Endothelial cell of umbilical vein (primary cell): ENCODE data around the gene GAL3ST1. TPM values are rescaled to one million over a fixed set of nuclear protein-coding genes. Genes with fewer than 3 reads are reported as not detected.

Experiments used
- BruUV-seq: library from RNA; stranded (reverse); fragments of 400-500 nt; replicated peaks from 2 replicates; lab custom pipeline; 2021; lab: Mats Ljungman, UMichigan
- CTCF ChIA-PET: fragments of 300-600, 350-600 bp; sonication (Branson Sonifier 250); formaldehyde crosslinking; loops from one replicate; lab custom pipeline; 2021; ENCODE audit warnings: antibody characterized with exemption, inconsistent platforms; lab: Charles Lee
- POLR2A ChIA-PET: fragments of 300-600, 350-600 bp; sonication (Branson Sonifier 250); formaldehyde crosslinking; loops from one replicate; lab custom pipeline; 2021; ENCODE audit warnings: antibody characterized with exemption, inconsistent platforms; lab: Charles Lee
- DNase-seq: peaks from one replicate; pipeline ENCODE4 v3.0.0-alpha.2; 2011; ENCODE audit warnings: low read depth, low spot score
- FAIRE-seq: peaks from 2 replicates; lab custom pipeline; 2011; peaks lifted over from hg19 to GRCh38; lab: Jason Lieb, UNC
- H2AFZ ChIP-seq: 2 replicates; pipeline ENCODE4 v1.6.0; 2012; ENCODE audit warnings: low read depth, low read length, control low read depth, inconsistent platforms
- H3K27ac ChIP-seq: 2 replicates; pipeline ENCODE4 v1.5.1; 2011; ENCODE audit warnings: low read depth, mild to moderate bottlenecking, control low read depth, low read length, moderate library complexity; ENCODE audit not compliant: insufficient read depth
- H3K27me3 ChIP-seq, 2 experiments: 2 replicates each; pipeline versions ENCODE4 v1.6.0 to v1.6.1; 2011; ENCODE audit warnings: low read length in 2 of 2, mixed read lengths in 1 of 2; ENCODE audit not compliant: control insufficient read depth in 2 of 2, insufficient read depth in 2 of 2
- H3K36me3 ChIP-seq, 2 experiments: 2 replicates in 1 of 2; 3 replicates in 1 of 2; pipeline ENCODE4 v1.5.1; 2011; ENCODE audit warnings: low read length in 2 of 2, mild to moderate bottlenecking in 1 of 2, moderate library complexity in 1 of 2; ENCODE audit not compliant: control insufficient read depth in 2 of 2, insufficient read depth in 2 of 2; ENCODE audit errors: extremely low read depth in 1 of 2
- H3K4me1 ChIP-seq: 3 replicates; pipeline ENCODE4 v1.5.1; 2011; ENCODE audit warnings: mild to moderate bottlenecking, low read length; ENCODE audit not compliant: control insufficient read depth, insufficient read depth; ENCODE audit errors: extremely low read depth
- H3K4me2 ChIP-seq: 2 replicates; pipeline ENCODE4 v1.6.1; 2011; ENCODE audit warnings: low read length, control low read depth, mixed read lengths; ENCODE audit not compliant: insufficient read depth
- H3K4me3 ChIP-seq, 3 experiments: fragments of 200-600 bp in 1 of 3; sonication (generic), shearing (Covaris generic) in 1 of 3; replicated peaks in 1 of 3; 2 replicates each; pipeline ENCODE4 v1.5.1; 2011 to 2016; ENCODE audit warnings: control low read depth in 3 of 3, low read length in 3 of 3, mild to moderate bottlenecking in 2 of 3, inconsistent platforms in 1 of 3, low read depth in 1 of 3, moderate library complexity in 1 of 3; ENCODE audit not compliant: insufficient read depth in 1 of 3
- H3K79me2 ChIP-seq: 2 replicates; pipeline ENCODE4 v1.6.0; 2012; ENCODE audit warnings: low read length, inconsistent platforms; ENCODE audit not compliant: control insufficient read depth, insufficient read depth
- H3K9ac ChIP-seq: replicated peaks from 2 replicates; pipeline ENCODE3; 2011; ENCODE audit warnings: low read length, control low read depth; ENCODE audit not compliant: insufficient read depth; ENCODE audit errors: extremely low read depth
- H3K9me1 ChIP-seq: replicated peaks from 3 replicates; pipeline ENCODE4 v1.6.0; 2011; ENCODE audit warnings: mild to moderate bottlenecking, low read length; ENCODE audit not compliant: control insufficient read depth, insufficient read depth; ENCODE audit errors: extremely low read depth
- H3K9me3 ChIP-seq: replicated peaks from 2 replicates; pipeline ENCODE4 v1.5.1; 2012; ENCODE audit warnings: low read length, inconsistent platforms; ENCODE audit not compliant: control insufficient read depth, insufficient read depth
- H4K20me1 ChIP-seq: replicated peaks from 2 replicates; pipeline ENCODE3; 2011; ENCODE audit warnings: mild to moderate bottlenecking, low read length; ENCODE audit not compliant: control insufficient read depth, insufficient read depth; ENCODE audit errors: extremely low read depth
- EZH2 ChIP-seq: IDR thresholded peaks from 2 replicates; pipeline ENCODE4 v1.6.1; 2012; ENCODE audit warnings: borderline replicate concordance, low read depth, mild to moderate bottlenecking, moderate library complexity, low read length, inconsistent platforms; ENCODE audit not compliant: severe bottlenecking
- FOS ChIP-seq: IDR thresholded peaks from 2 replicates; pipeline ENCODE4 v1.6.1; 2011; ENCODE audit warnings: mild to moderate bottlenecking, low read length, moderate library complexity, borderline replicate concordance; ENCODE audit not compliant: insufficient read depth
- JUN ChIP-seq: IDR thresholded peaks from 2 replicates; pipeline ENCODE4 v1.6.1; 2011; ENCODE audit warnings: borderline replicate concordance, low read depth; ENCODE audit not compliant: insufficient read length, insufficient read depth
- MYC ChIP-seq: IDR thresholded peaks from one replicate; pipeline ENCODE4 v1.6.1; 2011; ENCODE audit warnings: mild to moderate bottlenecking, low read depth, low read length
- POLR2A ChIP-seq: IDR thresholded peaks from 2 replicates; pipeline ENCODE4 v1.6.1; 2012; ENCODE audit warnings: low read depth, mild to moderate bottlenecking, control low read depth, low read length
- POLR2AphosphoS5 ChIP-seq: IDR thresholded peaks from 2 replicates; pipeline ENCODE4 v1.6.1; 2012; ENCODE audit warnings: low read depth, mild to moderate bottlenecking, control low read depth, low read length, moderate library complexity; ENCODE audit not compliant: insufficient read depth
- dilution Hi-C: fragments of 300-500 bp; cut with MboI; formaldehyde crosslinking; loops from one replicate; pipeline ENCODE4 v1.15.0; 2019; ENCODE audit warnings: low sequenced_read_pairs; ENCODE audit not compliant: extremely low pct_ligation_motif_present
- intact Hi-C: fragments of 100-400 bp; cut with micrococcal nuclease; formaldehyde crosslinking; loops from one replicate; pipeline ENCODE4 v1.10.0; 2022
- polyA plus RNA-seq, 4 experiments: library from polyadenylated mRNA; depleted of rRNA in 3 of 4; stranded (reverse) in 3 of 4; unstranded in 1 of 4; fragments of >200 nt; gene quantifications; 2 replicates each; pipeline versions ENCODE4 v1.2.1 to v1.2.3, GENCODE V29; 2011 to 2012; ENCODE audit warnings: missing spikeins in 1 of 4
- total RNA-seq: library from RNA; stranded (reverse); gene quantifications from 2 replicates; pipeline ENCODE4 v1.2.3, GENCODE V29; 2021
- TF ChIP-seq, protein P1 (sequence below), 2 donors: IDR thresholded peaks; 1 replicate in 1 of 2; 2 replicates in 1 of 2; pipeline ENCODE4 v1.5.1; 2011; ENCODE audit warnings: low read length in 2 of 2, mild to moderate bottlenecking in 2 of 2, moderate library complexity in 2 of 2, control low read depth in 1 of 2, inconsistent platforms in 1 of 2, low read depth in 1 of 2; ENCODE audit not compliant: insufficient read depth in 1 of 2; ENCODE audit errors: extremely low read depth in 1 of 2

GAL3ST1 gene
- total and polyA plus RNA-seq, 2 donors (not counting 3 experiments of a cell fraction or from before 2014, with no cell fraction given), result not detected

- Histone ChIP-seq H3K4me2 (no peak overlapping the region), H3K9me1 (no peaks in the 10 kb centered on the region), H3K36me3 (no peaks in the 10 kb centered on the region), H3K9ac (no peak overlapping the region), H3K9me3 (no peaks in the 10 kb centered on the region), H3K4me1 (no peaks in the 10 kb centered on the region), H2AFZ (no peak overlapping the region), H3K27me3 (peaks cover 12 to 16% of the 10 kb centered on the region in 2 experiments), H3K27ac (no peak overlapping the region), H3K79me2 (no peaks in the 10 kb centered on the region), H3K4me3 (no peak overlapping the region), H4K20me1 (no peaks in the 10 kb centered on the region)
- ChIA-PET POLR2A (no interaction called here), CTCF (interaction anchor here (1.4 kb wide), 1 partner anchor 63 kb away, joined by 3 read pairs; no protein-coding TSS in a partner anchor)
- intact Hi-C loops (no loop called here), dilution Hi-C loops (no loop called here)
- no peak for FAIRE-seq
- no peak for DNase-seq
- BruUV-seq, result no TSS peak
- TF ChIP-seq, protein P1, sequence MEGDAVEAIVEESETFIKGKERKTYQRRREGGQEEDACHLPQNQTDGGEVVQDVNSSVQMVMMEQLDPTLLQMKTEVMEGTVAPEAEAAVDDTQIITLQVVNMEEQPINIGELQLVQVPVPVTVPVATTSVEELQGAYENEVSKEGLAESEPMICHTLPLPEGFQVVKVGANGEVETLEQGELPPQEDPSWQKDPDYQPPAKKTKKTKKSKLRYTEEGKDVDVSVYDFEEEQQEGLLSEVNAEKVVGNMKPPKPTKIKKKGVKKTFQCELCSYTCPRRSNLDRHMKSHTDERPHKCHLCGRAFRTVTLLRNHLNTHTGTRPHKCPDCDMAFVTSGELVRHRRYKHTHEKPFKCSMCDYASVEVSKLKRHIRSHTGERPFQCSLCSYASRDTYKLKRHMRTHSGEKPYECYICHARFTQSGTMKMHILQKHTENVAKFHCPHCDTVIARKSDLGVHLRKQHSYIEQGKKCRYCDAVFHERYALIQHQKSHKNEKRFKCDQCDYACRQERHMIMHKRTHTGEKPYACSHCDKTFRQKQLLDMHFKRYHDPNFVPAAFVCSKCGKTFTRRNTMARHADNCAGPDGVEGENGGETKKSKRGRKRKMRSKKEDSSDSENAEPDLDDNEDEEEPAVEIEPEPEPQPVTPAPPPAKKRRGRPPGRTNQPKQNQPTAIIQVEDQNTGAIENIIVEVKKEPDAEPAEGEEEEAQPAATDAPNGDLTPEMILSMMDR (IDR thresholded peaks at IDR 0.05; ENCODE audit: extremely low read depth in 1 of 2, insufficient read depth in 1 of 2, low read depth in 1 of 2, low read length in 2 of 2), result no peak
- TF ChIP-seq JUN (no peak), FOS (no peak), POLR2A (no peak), POLR2AphosphoS5 (no peak)
Observed at GRCh38 chr22:30547188-30547587, 27.3 kb downstream of the GAL3ST1 start.

GRCh38 chr22:30546616-30547015, 27.8 kb downstream of the GAL3ST1 start, which contains the start of gene SEC14L6:
Gene SEC14L6, minus strand, starts transcription at chr22:30546741. Its CDS starts 59 bp downstream, at chr22:30546682.
- no peak within 1 kb of the TSS for H3K4me2 ChIP-seq
- peaks cover 14 to 19% of the 10 kb centered on the region in 2 experiments for H3K27me3 ChIP-seq
- no peak within 1 kb of the TSS for H3K4me3 ChIP-seq
- H3K27ac ChIP-seq, result no peak within 1 kb of the TSS
- BruUV-seq, result no TSS peak
- no peaks in the 10 kb centered on the region for H4K20me1 ChIP-seq
- no peaks in the 10 kb centered on the region for H3K79me2 ChIP-seq
- no peaks in the 10 kb centered on the region for H3K9me1 ChIP-seq
- no peaks in the 10 kb centered on the region for H3K36me3 ChIP-seq
- CTCF ChIA-PET, result interaction anchor here (0.7 to 0.9 kb wide), 2 partner anchors 10 to 61 kb away, joined by 3 read pairs; no protein-coding TSS in a partner anchor
- H3K4me1 ChIP-seq, result no peaks in the 10 kb centered on the region
- H2AFZ ChIP-seq, result no peak within 1 kb of the TSS
- H3K9me3 ChIP-seq, result no peaks in the 10 kb centered on the region
- H3K9ac ChIP-seq, result no peak within 1 kb of the TSS
- dilution Hi-C loops (no loop called here), intact Hi-C loops (no loop called here)
- DNase-seq (no peak), FAIRE-seq (no peak)
- TF ChIP-seq MYC (no peak), POLR2AphosphoS5 (no peak), POLR2A (no peak), FOS (no peak), JUN (no peak), EZH2 (no peak)
- TF ChIP-seq, protein P1 (IDR thresholded peaks at IDR 0.05; ENCODE audit: extremely low read depth in 1 of 2, insufficient read depth in 1 of 2, low read depth in 1 of 2, low read length in 2 of 2), result no peak
- POLR2A ChIA-PET, result no interaction called here
